ENCODE results near the gene C19orf53.
"Not testable (repeated sequence)": the region's sequence is repeated elsewhere in the genome, so short reads cannot be mapped to it uniquely, and the experiment has no call there.

C19orf53 gene

DNA sequence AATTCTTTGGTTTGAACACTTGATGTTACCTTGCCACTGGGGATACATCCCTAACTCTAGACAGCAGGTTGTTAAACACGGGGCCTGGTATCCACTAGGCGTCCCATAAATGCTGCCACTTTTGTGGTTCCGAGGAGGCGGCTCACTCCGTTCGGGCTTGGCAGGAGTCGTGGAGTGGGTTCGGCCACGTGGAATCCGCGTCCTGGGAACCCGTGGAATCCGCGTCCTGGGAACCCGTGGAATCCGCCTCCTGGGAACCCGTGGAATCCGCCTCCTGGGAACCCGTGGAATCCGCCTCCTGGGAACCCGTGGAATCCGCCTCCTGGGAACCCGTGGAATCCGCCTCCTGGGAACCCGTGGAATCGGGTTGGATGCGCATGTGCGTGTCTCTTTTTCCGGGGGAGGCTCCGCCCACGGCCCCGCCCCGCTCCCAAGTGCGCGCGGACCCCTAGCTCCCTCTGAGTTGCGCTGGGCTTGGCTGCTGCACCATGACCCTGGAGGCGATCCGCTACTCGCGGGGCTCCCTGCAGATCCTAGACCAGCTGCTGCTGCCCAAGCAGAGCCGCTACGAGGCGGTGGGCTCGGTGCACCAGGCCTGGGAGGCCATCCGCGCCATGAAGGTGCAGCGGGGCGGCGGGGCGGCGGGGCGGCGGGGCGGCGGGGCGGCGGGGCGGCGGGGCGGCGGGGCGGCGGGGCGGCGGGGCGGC lies 10.0 kb upstream of the C19orf53 start, which contains the start of gene MRI1:
TSS of gene MRI1 (plus strand) at position 422 of the 707 bp plus-strand sequence. CDS start at position 489, 67 bp downstream.
- peak; percentile 73 for DNase-seq

DNA sequence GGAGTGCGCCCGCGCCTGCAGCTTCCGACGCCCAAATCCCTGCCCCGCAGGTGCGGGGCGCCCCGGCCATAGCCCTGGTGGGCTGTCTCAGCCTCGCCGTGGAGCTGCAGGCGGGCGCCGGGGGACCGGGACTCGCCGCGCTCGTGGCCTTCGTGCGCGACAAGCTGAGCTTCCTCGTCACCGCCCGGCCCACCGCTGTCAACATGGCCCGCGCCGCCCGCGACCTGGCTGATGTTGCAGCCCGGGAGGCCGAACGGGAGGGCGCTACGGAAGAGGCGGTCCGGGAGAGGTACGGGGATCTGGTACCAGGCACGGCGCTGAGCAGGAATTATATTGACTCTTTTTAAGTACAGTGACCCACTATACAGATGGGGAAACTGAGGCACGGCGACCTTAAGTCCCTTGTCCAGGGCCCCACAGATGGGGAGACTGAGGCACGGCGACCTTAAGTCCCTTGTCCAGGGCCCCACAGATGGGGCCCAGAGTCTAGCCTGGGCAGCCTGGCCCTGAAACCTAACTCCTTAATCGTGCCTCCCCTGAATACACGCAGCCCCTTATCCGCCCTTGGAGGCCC lies 9.3 kb upstream of the C19orf53 start:
- peak; percentile 53 for DNase-seq

DNA sequence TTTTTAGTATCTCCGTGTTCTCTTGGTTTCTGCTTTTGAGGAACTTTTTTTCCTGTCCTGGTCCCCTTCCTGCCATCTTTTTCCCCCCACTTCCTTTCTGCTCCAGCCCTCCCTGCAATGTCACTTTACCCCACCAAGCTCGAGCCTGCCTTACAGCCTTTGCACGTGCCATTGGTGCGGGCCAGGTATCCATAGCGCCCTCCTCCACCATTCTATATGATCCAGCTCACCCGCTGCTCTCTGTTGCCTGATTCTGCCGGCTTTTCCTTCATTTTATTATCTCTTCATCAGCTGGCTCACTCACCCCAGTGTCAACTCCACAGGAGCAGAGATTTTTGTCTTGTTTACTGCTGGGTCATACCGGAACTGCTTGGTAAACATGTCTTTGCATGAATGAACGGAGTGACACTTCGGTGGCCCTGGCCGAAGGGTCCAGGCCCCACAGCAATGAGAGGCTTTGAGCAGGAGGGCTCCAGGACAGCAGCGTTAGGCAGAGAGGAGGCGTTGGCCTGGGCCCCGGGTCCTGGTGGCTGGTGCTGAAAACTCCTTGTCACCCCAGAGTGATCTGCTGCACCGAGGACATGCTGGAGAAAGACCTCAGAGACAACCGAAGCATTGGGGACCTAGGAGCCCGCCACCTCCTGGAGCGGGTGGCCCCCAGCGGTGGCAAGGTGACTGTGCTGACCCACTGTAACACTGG lies 8.7 kb upstream of the C19orf53 start:
- no peak for DNase-seq

DNA sequence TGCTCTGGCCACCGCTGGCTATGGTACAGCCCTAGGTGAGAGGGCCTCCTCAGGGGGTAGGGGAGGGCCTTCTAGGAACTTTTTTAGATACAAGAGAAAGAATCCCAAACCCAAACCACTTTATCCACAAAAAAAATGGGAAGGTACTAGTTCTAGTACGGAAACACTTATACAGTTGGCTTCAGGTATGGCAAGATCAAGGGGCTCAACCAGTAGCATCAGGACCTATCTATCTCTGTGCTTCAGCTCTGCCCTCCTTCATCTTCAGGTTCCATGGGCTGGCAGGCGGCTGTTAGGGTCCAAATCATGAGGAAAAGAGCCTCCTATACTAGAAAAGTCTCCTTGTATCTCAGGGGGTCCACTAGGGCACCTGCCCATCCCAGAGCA lies 8.2 kb upstream of the C19orf53 start:
- DNase-seq = no peak

DNA sequence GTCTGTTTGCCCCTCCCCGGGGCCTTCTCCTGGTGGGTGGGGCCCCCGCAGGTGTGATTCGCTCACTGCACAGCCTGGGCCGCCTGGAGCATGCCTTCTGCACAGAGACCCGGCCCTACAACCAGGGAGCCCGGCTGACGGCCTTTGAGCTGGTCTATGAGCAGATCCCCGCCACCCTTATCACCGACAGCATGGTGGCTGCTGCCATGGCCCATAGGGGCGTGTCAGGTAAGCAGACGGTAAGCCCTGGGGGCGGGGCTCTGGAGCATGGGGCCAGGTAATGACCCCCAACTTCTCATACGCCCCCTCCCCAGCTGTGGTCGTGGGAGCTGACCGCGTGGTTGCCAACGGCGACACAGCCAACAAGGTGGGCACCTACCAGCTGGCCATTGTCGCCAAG lies 5.7 kb upstream of the C19orf53 start:
- no peak for DNase-seq

DNA sequence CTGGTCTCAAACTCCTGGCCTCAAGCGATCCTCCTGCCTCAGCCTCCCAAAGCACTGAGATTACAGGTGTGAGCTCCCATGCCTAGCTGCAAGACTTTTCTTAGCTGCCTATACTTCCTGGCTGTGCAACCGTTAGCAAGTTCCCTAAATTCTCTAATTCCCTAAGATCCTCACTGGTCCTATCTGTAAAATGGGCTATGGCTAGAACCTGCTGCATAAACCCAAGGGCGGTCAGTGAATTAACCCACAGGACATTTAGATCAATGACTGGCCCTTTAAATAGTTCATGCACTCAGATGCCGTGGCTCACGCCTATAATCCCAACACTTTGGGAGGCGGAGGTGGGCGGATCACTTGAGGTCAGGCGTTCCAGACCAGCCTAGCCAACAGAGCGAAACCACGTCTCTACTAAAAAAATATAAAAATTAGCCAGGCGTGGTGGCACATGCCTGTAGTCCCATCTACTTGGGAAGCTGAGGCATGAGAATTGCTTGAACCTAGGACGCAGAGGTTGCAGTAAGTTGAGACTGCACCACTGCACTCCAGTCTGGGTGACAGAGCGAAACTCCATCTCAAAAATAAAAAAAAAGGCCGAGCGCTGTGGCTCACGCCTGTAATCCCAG lies 4.1 kb upstream of the C19orf53 start:
- no peak for DNase-seq

DNA sequence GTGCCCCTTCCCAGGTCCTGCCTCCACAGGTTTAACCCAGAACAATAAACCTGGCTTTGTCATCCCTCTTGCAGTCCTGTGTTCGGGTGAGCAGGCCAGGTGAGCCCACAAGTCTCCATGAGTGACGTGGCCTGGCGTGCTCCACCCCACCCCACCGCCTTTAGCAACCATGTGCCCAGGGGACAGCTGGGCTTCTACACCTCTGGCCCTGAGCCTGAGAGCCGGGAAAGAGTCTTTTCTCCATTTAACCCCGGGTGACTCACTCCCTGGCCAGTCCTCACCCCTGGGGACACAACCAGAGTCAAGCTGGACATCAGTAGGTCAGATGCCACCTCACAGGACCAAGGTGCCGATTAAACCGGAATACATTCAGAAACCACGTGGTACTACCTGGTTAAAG lies 4.1 kb downstream of the C19orf53 start:
- DNase-seq = no peak

DNA sequence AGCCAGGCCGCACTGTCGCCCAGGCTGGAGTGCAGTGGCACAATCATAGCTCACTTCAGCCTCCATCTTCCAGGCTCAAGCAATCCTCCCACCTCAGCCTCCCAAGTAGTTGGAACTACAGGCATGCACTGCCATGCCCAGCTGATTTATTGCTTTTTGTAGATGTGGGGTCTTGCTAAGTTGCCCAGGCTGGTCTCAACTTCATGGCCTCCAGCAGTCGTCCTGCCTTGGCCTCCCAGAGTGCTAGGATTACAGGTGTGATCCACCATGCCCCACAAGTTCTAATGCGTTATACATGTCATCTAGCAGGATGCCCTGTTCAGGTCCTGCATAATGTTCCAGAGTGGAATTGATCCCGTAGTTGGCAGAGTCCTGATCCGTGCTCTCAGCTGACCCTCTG lies 4.6 kb downstream of the C19orf53 start:
- DNase-seq = no peak

DNA sequence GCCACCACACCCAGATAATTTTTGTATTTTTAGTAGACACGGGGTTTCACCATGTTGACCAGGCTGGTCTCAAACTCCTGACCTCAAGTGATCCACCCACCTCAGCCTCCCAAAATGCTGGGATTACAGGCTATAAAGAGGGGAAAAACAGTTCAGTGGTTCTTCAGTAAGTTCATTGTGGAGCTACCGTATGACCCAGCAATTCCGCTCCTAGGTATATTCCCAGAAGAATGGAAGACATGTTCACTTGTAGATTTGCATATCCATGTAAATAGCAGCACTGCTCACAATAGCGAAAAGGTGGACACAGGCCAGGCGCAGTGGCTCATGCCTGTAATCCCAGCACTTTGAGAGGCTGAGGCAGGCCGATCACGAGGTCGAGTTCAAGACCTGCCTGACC lies 5.5 kb downstream of the C19orf53 start:
- DNase-seq = not testable (repeated sequence)

DNA sequence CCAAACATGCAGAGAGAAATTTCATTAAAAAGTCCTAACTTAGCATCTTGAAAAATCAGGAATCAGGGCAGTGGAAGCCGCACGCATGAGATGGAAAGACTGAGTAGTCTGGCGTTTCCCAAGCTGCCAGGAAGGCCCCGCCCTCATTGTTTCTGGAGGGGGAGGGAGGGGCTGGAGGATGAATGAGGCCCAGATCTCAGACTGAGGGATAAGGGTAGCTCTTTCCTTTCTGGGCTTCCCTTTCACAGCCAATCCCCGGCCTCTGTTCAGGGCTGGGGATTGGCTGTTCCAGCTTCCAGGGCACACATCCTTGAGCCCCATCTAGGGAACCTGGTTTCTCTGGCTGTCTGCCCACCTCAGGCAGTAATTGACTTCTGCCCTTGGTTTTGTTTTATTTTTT lies 7.3 kb downstream of the C19orf53 start:
- no peak for DNase-seq

DNA sequence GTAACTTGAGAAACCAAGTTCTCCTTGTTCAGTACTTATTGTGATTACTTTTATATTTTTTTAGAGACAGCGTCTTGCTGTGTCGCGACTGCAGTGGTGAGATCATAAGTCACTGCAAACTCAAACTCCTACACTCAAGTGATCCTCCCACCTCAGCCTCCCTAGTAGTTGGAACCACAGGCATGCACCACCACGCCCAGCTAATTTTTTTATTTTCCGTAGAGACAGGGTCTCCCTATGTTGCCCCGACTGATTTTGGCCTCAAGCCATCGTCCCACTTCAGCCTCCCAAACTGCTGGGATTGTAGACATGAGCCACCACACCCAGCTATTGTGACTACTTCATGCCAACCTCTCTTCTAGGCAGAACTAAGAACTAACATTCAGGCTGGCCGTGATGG lies 8.3 kb downstream of the C19orf53 start:
- DNase-seq = no peak

DNA sequence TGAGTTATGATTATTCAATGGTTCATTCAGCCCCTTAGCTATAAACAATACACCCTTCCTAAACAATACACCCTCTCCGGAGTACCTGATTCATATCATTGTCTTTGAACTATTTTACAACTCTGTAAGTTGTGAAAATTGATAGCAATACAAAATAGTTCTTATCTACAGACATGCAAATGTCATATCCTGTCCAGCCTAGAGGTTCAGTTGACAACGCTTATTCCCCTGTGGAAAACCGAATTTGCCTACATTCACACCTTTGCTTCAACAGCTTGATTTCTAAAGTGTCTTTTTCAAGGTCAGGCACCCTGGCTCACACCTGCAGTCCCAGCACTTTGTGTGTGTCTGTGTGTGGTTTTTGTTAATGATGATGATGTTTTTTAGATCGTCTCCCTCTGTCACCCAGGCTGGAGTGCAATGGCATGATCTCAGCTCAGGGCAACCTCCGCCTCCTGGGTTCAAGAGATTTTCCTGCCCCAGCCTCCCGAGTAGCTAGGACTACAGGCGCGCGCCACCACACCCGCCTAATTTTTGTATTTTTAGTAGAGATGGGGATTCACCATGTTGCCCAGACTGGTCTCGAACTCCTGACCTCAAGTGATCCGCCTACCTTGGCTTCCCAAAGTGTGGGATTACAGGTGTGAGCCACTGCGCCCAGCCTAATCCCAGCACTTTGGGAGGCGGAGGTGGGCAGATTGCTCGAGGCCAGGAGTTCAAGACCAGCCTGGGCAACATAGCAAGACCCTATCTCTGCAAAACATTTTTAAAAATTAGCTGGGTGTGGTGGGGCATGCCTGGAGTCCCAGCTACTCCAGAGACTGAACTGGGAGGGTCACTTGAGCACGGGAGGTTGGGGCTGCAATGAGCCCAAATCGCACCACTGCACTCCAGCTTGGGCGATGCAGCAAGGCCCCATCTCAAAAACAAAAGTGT lies 9.6 kb downstream of the C19orf53 start:
- no peak for DNase-seq

DNA sequence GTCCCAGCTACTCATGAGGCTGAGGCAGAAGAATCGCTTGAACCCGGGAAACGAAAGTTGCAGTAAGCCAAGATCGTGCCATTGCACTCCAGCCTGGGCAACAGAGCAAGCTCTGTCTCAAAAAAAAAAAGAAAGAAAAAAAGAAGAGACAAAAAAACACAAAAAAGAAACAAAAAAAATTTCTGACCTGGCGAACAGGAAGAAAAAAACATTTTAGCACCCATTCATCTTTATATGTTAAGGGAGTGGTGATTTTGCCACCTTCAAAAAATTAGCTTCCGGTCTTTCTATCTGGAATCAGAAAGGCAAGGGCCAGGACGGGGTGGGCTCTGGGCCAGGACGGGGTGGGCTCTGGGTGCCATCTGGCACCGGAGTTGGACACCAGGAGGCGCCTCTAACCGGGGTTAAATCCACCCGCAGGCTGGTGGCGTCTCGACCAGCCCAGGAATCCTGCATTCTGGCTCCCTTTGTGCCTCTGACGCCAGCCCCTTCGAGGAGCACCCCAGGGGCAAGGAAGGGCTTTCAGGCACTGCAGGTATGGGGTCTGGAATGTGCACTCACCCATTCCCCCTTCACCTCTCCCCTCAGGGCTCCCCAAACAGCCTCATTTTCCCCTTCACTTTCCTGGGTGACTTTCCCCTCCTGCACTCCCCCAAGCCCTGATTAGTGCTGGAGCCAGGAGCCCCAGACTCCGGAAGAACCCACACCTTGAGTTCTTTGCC lies 10.6 kb downstream of the C19orf53 start:
- DNase-seq = peak; percentile 76

DNA sequence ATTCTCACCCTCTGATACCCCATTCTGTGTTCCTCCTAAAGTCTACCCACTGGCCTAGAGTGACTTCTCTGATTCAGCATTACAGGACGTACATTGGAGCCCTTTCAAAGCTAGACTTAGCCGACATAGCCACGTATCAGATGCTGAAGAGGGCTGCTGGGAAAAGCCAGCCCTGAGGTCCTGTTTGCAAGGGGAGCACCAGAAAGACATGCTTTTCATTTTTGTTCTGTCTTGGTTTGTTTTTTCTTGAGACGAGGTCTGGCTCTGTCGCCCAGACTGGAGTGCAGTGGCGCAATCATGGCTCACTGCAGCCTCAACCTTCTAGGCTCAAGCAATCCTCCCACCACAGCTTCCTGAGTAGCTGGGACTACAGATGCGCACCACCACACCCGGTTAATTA lies 14.7 kb downstream of the C19orf53 start:
- no peak for DNase-seq

DNA sequence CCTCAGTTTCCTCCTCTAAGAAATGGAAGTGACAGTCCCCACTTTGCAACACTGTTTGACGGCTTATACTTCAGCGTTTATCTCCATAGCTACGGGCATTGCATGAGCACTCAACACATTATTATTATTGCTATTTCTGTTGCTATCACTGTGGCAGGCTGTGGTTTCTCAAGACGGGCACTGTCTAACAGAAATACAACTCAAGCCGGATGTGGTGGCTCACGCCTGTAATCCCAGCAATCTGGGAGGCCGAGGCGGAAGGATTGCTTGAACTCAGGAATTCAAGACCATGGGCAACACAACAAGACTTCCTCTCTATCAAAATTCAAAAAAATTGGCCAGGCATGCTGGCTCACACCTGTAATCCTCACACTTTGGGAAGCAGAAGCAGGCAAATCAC lies 16.1 kb downstream of the C19orf53 start:
- DNase-seq = no peak

DNA sequence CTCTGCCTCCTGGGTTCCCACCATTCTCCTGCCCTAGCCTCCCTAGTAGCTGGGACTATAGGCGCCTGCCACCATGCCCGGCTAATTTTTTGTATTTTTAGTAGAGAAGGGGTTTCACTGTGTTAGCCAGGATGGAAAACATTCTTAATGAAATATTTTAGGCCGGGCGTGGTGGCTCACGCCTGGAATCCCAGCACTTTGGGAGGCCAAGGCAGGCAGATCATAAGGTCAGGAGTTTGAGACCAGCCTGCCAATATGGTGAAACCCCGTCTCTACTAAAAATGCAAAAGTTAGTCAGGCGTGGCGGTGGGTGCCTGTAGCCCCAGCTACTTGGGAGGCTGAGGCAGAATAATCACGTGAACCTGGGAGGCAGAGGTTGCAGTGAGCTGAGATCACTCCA lies 19.1 kb downstream of the C19orf53 start:
- not testable (repeated sequence) for DNase-seq

DNA sequence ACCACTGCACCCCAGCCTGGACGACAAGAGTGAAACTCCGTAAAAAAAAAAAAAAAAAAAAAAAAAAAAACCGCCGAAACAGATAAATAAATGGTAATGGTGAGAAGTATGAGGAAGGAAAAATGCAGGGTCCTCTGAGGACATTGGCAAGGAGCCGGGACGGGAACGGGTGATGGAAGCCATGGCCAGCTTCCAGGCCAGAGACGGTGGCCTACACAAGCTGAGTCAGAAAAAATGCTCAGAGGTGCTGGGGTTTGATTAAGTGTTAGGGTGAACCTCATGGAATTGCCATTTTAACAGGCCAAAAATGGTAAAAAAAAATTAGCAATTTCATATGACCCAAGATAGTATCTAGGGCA lies 20.1 kb downstream of the C19orf53 start:
- no peak for DNase-seq

DNA sequence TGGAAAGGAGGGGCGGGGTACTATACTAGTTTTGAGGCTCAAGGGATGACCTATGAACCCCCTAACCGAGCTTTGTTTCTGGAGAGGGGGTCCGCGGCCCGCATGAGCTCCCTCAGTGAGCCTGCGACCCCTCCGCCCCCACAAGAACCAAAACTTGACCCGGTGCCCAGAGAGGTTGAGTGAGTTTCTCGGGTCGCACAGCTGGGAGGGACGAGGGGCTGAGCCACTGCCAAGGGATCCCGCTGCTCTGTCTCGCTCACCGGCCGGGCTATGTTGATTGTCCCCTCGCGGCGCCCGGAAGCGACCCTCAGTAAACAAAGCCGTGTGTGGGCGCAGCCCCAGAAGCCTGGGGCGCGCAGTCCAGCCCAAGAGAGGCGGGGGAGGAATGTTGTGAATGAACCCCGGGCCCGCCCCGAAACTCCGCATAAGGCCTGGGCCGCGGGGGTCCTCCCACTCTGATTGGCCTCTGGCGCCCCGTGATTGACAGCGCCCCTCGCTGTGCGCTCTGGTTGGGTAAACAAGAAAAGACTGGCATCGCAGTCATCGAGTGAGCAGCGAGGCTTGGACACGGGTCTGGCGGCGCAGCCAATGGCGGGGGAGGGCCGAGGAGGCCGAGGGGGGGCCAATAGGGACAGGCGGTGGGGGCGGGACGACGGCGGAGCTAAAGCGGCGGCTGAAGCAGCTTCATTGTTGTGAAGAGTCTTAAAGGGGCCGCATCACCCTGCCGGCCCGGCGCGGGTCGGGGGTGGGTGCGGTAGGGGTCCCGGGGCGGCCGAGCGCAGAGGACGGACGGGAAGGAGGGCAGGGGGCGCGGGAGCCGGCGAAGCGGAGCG lies 20.7 kb downstream of the C19orf53 start, which contains the start of gene ZSWIM4:
TSS of gene ZSWIM4 (plus strand) at position 687 of the 833 bp plus-strand sequence. CDS start 206 bp downstream, outside the sequence.
- DNase-seq = peak; percentile 92

DNA sequence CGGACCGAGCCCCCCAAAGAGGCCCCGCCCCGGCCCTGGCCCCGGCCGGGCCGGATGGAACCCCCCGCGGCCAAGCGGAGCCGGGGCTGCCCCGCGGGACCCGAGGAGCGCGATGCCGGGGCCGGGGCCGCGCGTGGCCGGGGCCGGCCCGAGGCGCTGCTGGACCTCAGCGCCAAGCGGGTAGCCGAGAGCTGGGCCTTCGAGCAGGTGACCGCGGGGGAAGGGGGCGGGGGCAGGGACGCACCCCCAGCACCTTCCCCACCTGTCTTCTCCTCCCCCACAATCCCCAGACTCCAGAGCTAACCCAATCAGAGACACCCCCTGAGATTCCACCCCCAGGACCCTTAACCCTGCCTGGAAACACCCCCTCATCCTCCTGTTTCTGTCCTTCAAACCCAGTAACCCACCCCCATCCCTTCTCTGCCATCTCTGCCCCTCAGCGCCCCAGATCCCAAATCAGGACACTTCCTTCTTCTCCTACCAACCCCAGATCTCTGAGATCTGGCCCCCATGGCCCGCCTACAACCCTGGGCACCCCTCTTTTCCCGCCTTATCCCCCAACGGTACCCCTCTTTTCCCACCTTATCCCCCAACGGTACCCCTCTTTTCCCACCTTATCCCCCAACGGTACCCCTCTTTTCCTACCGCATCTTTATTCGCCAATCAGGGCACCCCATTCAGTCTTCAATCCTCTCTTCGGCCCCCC lies 21.5 kb downstream of the C19orf53 start:
- no peak for DNase-seq
